Stimulated activated CD8-positive, alpha-beta memory T cell treated with anti-CD3 and anti-CD28 coated beads, Interleukin-15, amount 100 ng/mL, for 4 hours (primary cell): ENCODE data around the gene INHBB.

Source experiments
- DNase-seq, 2 donors: peaks; one replicate each; pipeline ENCODE4 v3.0.0-alpha.2; 2020; ENCODE audit warnings: low read depth in 2 of 2

Gene INHBB

DNA sequence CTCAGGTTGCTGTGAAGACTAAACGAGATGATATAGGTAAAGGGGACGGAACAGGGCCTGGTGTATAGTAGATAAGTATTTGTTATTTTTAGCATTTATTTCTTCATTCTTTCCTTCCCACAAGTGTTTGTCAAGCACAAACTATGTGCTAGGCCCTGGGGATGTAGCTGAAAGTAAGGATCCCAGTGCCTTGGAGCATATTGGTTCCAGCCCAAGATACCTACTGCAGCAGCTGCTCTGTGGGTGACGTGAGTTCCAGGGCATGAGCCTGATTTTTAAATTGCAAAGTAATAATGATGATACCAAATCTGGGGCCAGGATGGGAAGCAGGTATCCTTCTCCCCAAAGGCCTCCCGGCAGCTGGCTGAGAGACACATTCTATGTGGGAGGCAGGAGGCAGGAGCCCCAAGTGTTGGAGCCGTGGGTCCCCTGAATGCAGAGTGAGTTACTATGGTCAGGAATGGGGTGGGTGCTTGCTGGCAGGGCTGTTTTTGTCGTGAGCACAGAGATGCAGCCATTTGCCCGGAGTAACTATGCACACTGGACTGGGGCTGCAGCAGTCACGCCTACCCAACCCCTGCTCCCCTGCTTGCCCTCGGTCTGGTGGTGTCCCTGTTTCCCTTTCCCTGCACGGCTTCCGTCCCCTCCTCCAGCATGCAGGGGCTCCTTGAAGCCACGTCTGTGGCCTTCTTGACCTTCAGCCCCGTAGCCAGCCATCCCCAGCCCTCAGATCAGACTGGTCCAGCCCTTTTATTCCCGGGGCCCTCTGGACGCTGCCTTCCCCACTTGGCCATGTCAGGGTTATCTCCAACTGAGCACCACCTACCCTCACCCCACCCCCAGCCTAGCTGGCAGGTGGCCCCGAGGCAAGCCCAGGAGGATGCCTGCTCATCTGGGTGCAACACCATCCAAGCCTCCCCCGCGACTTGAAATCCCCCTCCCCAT lies 52.4 kb downstream of the INHBB start:
- DNase-seq: no peak

DNA sequence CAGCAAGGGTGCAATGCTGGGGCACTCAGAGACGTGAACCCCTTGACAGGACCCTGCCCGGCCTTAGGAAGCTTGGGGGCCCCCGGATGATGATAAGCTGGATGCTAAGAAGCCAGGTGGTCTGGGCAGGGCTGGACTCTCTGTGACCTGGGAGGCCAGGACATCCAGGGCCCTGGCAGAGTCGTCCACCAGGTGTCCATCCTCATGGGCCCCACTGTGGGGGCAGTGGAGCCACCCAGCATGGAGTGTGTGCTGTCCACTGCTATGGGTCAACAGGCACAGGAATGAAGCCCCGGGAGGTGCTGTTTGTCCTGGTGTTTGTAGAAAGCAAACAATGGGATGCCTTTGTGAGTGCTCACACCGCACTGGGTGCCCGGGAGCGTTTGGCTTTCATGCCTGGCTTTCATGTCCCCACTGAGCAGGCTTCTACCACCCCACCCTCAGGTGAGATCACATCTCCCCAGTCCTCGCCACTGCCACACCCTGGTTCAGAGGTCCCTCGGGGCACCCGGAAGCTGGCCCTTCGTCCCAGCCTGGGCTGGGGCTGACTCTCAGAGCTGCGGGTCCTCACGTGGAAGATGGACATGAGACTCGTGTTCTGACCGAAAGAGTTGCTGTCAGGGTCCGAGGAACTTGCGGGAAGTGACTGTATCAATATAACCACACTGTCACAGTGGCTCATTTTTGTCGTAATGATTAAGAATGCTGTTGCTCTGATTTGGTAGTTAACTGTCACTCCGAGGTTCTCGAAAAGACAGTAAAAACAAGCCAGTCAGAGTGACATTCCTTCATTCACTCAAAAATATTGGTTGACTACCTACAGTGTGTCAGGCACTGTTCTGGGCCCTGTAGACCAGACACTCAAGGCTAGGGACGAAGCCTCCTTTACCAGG lies 53.3 kb downstream of the INHBB start:
- DNase-seq: no peak

DNA sequence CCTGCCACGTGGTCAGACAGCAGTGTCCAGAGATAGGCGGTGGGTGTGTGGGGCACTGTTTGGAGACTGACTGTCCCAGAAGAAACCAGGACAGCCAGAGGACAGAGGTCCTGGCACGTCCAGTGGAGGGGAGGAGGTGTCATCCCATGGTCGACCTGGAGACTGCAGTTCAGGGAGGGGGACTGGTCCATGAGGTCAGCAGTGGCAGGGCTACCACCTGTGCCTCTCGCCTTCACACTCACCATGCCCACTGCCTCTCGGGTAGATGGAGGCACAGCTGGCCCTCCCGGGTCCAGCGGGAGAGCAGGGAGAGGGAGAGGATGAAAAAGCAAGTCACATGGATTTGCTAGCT lies 53.9 kb downstream of the INHBB start:
- DNase-seq: no peak

DNA sequence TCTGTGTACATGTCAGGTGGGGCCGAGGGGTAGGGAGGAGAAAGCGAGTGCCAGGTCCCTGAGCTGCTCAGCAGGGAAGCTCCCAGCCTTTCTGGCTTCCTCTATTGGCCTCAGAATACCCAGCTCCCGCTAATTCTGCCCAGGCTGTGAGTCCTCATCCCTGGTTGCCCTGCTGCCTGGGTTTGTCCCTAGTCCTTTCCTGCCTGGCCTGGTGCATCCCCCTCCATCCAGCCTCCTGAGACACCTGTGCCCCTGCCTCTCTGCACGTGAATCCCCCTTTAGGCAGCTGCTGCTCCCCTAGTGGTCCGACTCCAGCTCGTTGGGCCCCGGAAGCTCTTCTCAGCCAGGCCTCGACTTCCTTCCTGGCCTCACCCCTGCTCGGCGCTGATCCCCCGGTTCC lies 54.6 kb downstream of the INHBB start:
- no peak for DNase-seq
